ENCODE data around the gene ANO8.

- TF ChIP-seq TAF1 (IDR thresholded peaks at IDR 0.05; ENCODE audit: borderline replicate concordance, low read depth, low read length) = no peak
- no peak for TF ChIP-seq POLR2A (IDR thresholded peaks at IDR 0.05; ENCODE audit: low read depth, low read length)
Measured at GRCh38 chr19:17275441-17276175, 59.0 kb downstream of the ANO8 start.

All from GM12892 (cell line).